Transverse colon (tissue), 4 donors: ENCODE measurements around the gene SPHK1. TPM values are rescaled to one million over a fixed set of nuclear protein-coding genes. Genes with fewer than 3 reads are reported as not detected.
"Not testable (repeated sequence)": the region's sequence is repeated elsewhere in the genome, so short reads cannot be mapped to it uniquely, and the experiment has no call there.

Experiments used
- DNase-seq: peaks from one replicate; pipeline ENCODE4 v3.0.0-alpha.2; 2019
- H3K27ac ChIP-seq, 4 donors: fragments of 200-600 bp; sonication (generic); 2 replicates each; pipeline ENCODE4 v1.5.1; 2016 to 2018; ENCODE audit warnings: inconsistent platforms in 4 of 4
- H3K27me3 ChIP-seq: fragments of 200-600 bp; sonication (generic); 2 replicates; pipeline ENCODE4 v1.5.1; 2017; ENCODE audit warnings: inconsistent platforms
- H3K36me3 ChIP-seq, 4 donors: fragments of 200-600 bp; sonication (generic); 2 replicates each; pipeline ENCODE4 v1.5.1; 2017 to 2019; ENCODE audit warnings: inconsistent platforms in 4 of 4
- H3K4me1 ChIP-seq, 4 donors: fragments of 200-600 bp; sonication (generic); 2 replicates each; pipeline ENCODE4 v1.5.1; 2017 to 2020; ENCODE audit warnings: inconsistent platforms in 4 of 4
- H3K4me3 ChIP-seq, 4 donors: fragments of 200-600 bp; sonication (generic); 1 replicate in 1 of 4; 2 replicates in 3 of 4; pipeline versions ENCODE4 v1.5.1 to v1.6.1; 2017 to 2019; ENCODE audit warnings: inconsistent platforms in 4 of 4
- H3K9me3 ChIP-seq, 2 donors: fragments of 200-600 bp; sonication (generic); 2 replicates each; pipeline ENCODE4 v1.5.1; 2017 to 2019; ENCODE audit warnings: inconsistent platforms in 2 of 2
- EP300 ChIP-seq: sonication (generic); formaldehyde crosslinking; IDR thresholded peaks from one replicate; pipeline ENCODE4 v1.6.1; 2017; ENCODE audit warnings: antibody characterized with exemption, low read depth
- POLR2A ChIP-seq: fragments of 450-650 bp; IDR thresholded peaks from one replicate; pipeline ENCODE4 v1.6.1; 2016; ENCODE audit warnings: antibody characterized with exemption, mild to moderate bottlenecking, moderate library complexity
- POLR2AphosphoS5 ChIP-seq, 3 donors: sonication (generic); formaldehyde crosslinking; IDR thresholded peaks; one replicate each; pipeline ENCODE4 v1.6.1; 2016; ENCODE audit warnings: antibody characterized with exemption in 3 of 3
- WGBS, 2 donors: methylation state at CpG; one replicate each; pipeline ENCODE4 v1.1.5; 2018; ENCODE audit warnings: low coverage in 1 of 2; 5-methylcytosine and 5-hydroxymethylcytosine counted together
- in situ Hi-C, 4 donors: fragments of 200-750 bp; cut with MboI; loops; one replicate each; pipeline versions ENCODE4 v1.15.0 to v1.15.1; 2017; ENCODE audit warnings: low sequenced_read_pairs in 3 of 4, low pct_ligation_motif_present in 1 of 4, low pct_unique_long_range_greater_than_20kb in 1 of 4
- intact Hi-C: fragments of 100-400 bp; cut with DNase I; formaldehyde crosslinking; loops from one replicate; pipeline ENCODE4 v1.15.1; 2023; ENCODE audit warnings: low total_unique reads
- total RNA-seq, 4 donors: library from RNA; depleted of rRNA; stranded (reverse); fragments of >200 nt; gene quantifications; one replicate each; pipeline ENCODE4 v1.1.0, GENCODE V29; 2016
- TF ChIP-seq, protein P1 (sequence below), 5 experiments: fragments of 200-600 bp in 3 of 5; fragments of 450-650 bp in 2 of 5; sonication (generic) in 3 of 5; IDR thresholded peaks; 1 replicate in 2 of 5; 2 replicates in 3 of 5; pipeline ENCODE4 v1.5.1; 2016 to 2017; ENCODE audit warnings: antibody characterized with exemption in 5 of 5, inconsistent platforms in 3 of 5, mild to moderate bottlenecking in 2 of 5, moderate library complexity in 1 of 5

The SPHK1 gene
- total RNA-seq, 4 donors from 2014 or later = 4.2 to 16.1 (median 6.8) TPM; not detected in 1

DNA sequence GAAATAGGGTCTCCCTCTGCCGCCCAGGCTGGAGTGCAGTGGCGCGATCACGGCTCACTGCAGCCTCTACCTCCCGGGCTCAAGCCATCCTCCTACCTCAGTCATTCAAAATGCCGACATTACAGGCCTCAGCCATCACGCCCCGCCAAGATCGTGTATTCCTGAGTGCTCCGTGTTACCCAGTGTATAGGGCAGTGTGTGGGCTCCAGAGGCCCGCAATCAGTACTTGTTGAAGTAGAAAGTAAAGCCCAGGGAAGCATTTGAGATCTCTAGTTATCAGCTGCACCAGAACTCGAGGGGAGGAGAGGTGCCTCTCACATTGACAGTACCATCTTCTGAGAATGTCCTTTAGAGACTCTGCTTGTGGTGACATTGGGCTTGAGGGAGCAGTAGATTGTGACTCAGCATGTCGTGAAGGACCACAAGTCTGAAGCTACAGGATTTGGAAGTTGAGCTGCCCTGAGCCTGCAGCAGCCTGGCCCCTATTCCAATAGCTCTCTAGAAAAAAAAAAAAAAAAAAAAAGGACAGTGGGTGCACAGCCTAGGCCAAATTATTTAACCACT lies 29.6 kb upstream of the SPHK1 start:
- peak overlapping the region in 2 of 4 donors; percentile 72 to 90 for H3K4me3 ChIP-seq
- TF ChIP-seq, protein P1, sequence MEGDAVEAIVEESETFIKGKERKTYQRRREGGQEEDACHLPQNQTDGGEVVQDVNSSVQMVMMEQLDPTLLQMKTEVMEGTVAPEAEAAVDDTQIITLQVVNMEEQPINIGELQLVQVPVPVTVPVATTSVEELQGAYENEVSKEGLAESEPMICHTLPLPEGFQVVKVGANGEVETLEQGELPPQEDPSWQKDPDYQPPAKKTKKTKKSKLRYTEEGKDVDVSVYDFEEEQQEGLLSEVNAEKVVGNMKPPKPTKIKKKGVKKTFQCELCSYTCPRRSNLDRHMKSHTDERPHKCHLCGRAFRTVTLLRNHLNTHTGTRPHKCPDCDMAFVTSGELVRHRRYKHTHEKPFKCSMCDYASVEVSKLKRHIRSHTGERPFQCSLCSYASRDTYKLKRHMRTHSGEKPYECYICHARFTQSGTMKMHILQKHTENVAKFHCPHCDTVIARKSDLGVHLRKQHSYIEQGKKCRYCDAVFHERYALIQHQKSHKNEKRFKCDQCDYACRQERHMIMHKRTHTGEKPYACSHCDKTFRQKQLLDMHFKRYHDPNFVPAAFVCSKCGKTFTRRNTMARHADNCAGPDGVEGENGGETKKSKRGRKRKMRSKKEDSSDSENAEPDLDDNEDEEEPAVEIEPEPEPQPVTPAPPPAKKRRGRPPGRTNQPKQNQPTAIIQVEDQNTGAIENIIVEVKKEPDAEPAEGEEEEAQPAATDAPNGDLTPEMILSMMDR (IDR thresholded peaks at IDR 0.05) = no peak
- TF ChIP-seq POLR2A = no peak
- H3K4me1 ChIP-seq = peaks cover 7 to 38% (median 17%) of the 10 kb centered on the region in 4 donors
- H3K27me3 ChIP-seq = no peaks in the 10 kb centered on the region
- intact Hi-C loops (no loop called here), in situ Hi-C loops (no loop called here)
- H3K9me3 ChIP-seq = no peaks in the 10 kb centered on the region
- no peak for DNase-seq
- no peak overlapping the region for H3K27ac ChIP-seq
- 50 to 70% methylated on average over 4 to 13 of the region's 13 CpGs for WGBS, 2 donors
- H3K36me3 ChIP-seq = no peaks in the 10 kb centered on the region

DNA sequence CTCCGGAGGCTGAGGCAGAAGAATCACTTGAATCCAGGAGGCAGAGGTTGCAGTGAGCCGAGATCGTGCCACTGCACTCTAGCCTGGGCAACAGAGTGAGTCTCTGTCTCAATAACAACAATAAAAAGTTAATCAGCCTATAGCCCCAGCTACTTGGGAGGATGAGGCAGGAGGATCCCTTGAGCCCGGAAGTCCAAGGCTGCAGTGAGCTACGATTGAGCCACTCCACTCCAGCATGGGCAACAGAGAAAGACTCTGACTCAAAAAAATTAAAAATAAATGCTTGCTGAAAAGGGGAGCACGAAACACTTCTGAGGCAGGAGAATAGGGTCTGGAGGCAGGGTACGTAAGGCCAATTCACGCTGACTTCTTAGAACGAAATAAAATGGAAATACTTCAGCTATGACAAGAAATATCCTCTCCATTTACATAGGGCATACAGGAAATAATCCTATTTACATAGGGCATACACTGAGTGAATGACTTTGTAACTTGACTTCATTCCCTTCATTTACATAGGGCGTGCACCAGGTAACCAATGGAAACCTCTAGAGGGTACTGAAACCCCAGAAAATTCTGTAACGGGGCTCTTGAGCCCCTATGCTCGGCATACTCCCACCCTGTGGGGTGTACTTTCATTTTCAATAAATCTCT lies 27.5 kb upstream of the SPHK1 start:
- Histone ChIP-seq H3K27me3 (no peaks in the 10 kb centered on the region), H3K36me3 (no peaks in the 10 kb centered on the region), H3K4me1 (peaks cover 7 to 30% (median 16%) of the 10 kb centered on the region in 4 donors), H3K27ac (peak overlapping the region; percentile 39 to 75 (median 66)), H3K9me3 (no peaks in the 10 kb centered on the region), H3K4me3 (peak overlapping the region in 1 of 4 donors; percentile 21)
- peak; percentile 18 for DNase-seq
- TF ChIP-seq POLR2A = peak; percentile 15
- TF ChIP-seq, protein P1 (IDR thresholded peaks at IDR 0.05) = no peak
- TF ChIP-seq POLR2AphosphoS5 (IDR thresholded peaks at IDR 0.05) = no peak
- in situ Hi-C loops = no loop called here
- intact Hi-C loops = no loop called here
- 44 to 54% methylated on average over 6 to 12 of the region's 12 CpGs for WGBS, 2 donors

GRCh38 chr17:76357597-76358158 lies 26.7 kb upstream of the SPHK1 start:
- Histone ChIP-seq H3K4me3 (no peak overlapping the region), H3K4me1 (peaks cover 2 to 31% (median 12%) of the 10 kb centered on the region in 4 donors), H3K36me3 (no peaks in the 10 kb centered on the region), H3K27ac (peak overlapping the region in 3 of 4 donors; percentile 64 to 75 (median 69)), H3K9me3 (no peaks in the 10 kb centered on the region), H3K27me3 (no peaks in the 10 kb centered on the region)
- WGBS, 2 donors = 84 to 87% methylated on average over 3 to 6 of the region's 6 CpGs
- TF ChIP-seq EP300 = no peak
- TF ChIP-seq, protein P1 (IDR thresholded peaks at IDR 0.05) = no peak
- TF ChIP-seq POLR2A = no peak
- TF ChIP-seq POLR2AphosphoS5 (IDR thresholded peaks at IDR 0.05) = no peak
- DNase-seq = no peak
- intact Hi-C loops = no loop called here
- in situ Hi-C loops = no loop called here

DNA sequence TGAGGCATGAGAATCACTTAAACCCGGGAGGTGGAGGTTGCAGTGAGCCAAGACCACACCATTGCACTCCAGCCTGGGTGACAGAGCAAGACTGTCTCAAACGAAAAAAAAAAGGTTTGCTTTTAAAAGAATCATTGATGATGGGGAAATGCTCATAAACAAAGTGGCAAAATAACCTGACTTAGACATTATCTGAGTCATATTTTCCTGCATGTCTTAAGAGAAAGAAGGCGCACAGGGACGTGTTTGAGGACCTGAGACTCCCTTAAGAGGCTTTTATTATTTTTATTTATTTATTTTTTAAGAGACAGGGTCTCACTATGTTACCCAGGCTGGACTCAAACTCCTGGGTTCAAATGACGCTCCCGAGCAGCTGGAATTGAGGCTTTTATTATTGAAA lies 25.0 kb upstream of the SPHK1 start:
- Histone ChIP-seq H3K36me3 (no peaks in the 10 kb centered on the region), H3K4me1 (peaks cover 0 to 34% (median 5%) of the 10 kb centered on the region in 4 donors), H3K9me3 (no peaks in the 10 kb centered on the region), H3K27me3 (no peaks in the 10 kb centered on the region), H3K27ac (no peak overlapping the region), H3K4me3 (no peak overlapping the region)
- intact Hi-C loops (no loop called here), in situ Hi-C loops (no loop called here)
- TF ChIP-seq EP300 = no peak
- TF ChIP-seq POLR2AphosphoS5 (IDR thresholded peaks at IDR 0.05) = no peak
- TF ChIP-seq POLR2A = no peak
- TF ChIP-seq, protein P1 (IDR thresholded peaks at IDR 0.05) = no peak
- no peak for DNase-seq
- WGBS, 2 donors = 77 to 81% methylated on average over 3 to 6 of the region's 6 CpGs

DNA sequence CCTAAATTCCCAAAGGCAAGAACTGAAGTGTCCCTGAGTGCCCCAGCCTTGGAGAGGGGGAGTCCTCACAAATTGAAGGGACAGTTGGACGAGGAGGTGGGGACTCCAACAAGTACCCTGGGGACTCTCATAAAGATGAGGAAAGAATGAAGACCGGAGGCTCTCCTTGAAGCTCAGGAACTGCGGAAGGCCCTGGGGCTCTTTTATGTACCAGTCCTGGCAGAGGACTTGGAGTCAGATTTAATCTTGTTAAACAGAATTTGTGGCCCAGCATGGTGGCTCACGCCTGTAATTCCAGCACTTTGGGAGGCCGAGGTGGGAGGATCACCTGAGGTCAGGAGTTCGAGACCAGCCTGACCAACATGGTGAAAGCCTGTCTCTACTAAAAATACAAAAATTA lies 24.6 kb upstream of the SPHK1 start:
- H3K9me3 ChIP-seq, intact Hi-C loops, in situ Hi-C loops, H3K27ac ChIP-seq, DNase-seq, H3K27me3 ChIP-seq, H3K4me3 ChIP-seq, H3K36me3 ChIP-seq: not testable (repeated sequence)
- WGBS, 2 donors = 86% methylated on average over 6 of the region's 6 CpGs; no CpG with 5 or more reads in 1 of the 2 donors
- peaks cover 0 to 30% (median 2%) of the 10 kb centered on the region in 4 donors for H3K4me1 ChIP-seq
